Activated CD8-positive, alpha-beta T cell treated with anti-CD3 and anti-CD28 coated beads, Interleukin-2, amount 10 ng/mL, durations not matched to agents 7 days and 5 days (primary cell): ENCODE results near the gene GSN. TPM values are rescaled to one million over a fixed set of nuclear protein-coding genes. Genes with fewer than 3 reads are reported as not detected.

Source experiments
- ATAC-seq: fragments of 150-1000 bp; cut with Tn5 transposase; one replicate; pipeline ENCODE4 v1.10.0; 2021; ENCODE audit warnings: moderate library complexity
- CTCF ChIA-PET: fragments of 350-600 bp; sonication (Branson Sonifier 250); formaldehyde crosslinking; loops from one replicate; lab custom pipeline; 2021; ENCODE audit warnings: antibody characterized with exemption; lab: Charles Lee
- POLR2A ChIA-PET: fragments of 350-600 bp; sonication (Branson Sonifier 250); formaldehyde crosslinking; loops from one replicate; lab custom pipeline; 2021; ENCODE audit warnings: antibody characterized with exemption; lab: Charles Lee
- DNase-seq: peaks from one replicate; pipeline ENCODE4 v3.0.0-alpha.2; 2020
- H3K27ac Mint-ChIP-seq: one replicate; pipeline ENCODE4 v1.8.0; 2021; ENCODE audit warnings: mild to moderate bottlenecking, mixed read lengths
- H3K27me3 Mint-ChIP-seq: one replicate; pipeline ENCODE4 v1.8.0; 2021; ENCODE audit warnings: low read depth, mixed read lengths
- H3K36me3 Mint-ChIP-seq: one replicate; pipeline ENCODE4 v1.8.0; 2021; ENCODE audit warnings: low read depth, mixed read lengths
- H3K4me1 Mint-ChIP-seq: one replicate; pipeline ENCODE4 v1.8.0; 2021; ENCODE audit warnings: low read depth, mixed read lengths
- H3K4me3 Mint-ChIP-seq: one replicate; pipeline ENCODE4 v1.8.0; 2021; ENCODE audit warnings: mild to moderate bottlenecking, mixed read lengths
- H3K9me3 Mint-ChIP-seq: one replicate; pipeline ENCODE4 v1.8.0; 2022; ENCODE audit warnings: mixed read lengths; ENCODE audit not compliant: insufficient read depth
- total RNA-seq, 2 experiments: library from RNA; stranded (reverse); gene quantifications; one replicate each; pipeline ENCODE4 v1.2.3, GENCODE V29; 2021

The GSN gene
- total RNA-seq, 2 experiments from 2014 or later = 4.0 to 4.2 TPM

- CTCF ChIA-PET = interaction anchor here (4.4 to 5.3 kb wide), 2 partner anchors 11 to 54 kb away, joined by 28 to 30 read pairs; no protein-coding TSS in a partner anchor
- H3K36me3 Mint-ChIP-seq = no peaks in the 10 kb centered on the region
- H3K27ac Mint-ChIP-seq = no peak overlapping the region
- no peak for DNase-seq
- H3K4me1 Mint-ChIP-seq = peaks cover 26% of the 10 kb centered on the region
- peak overlapping the region; percentile 69 for H3K4me3 Mint-ChIP-seq
- H3K9me3 Mint-ChIP-seq = no peaks in the 10 kb centered on the region
- no peak for ATAC-seq
- peaks cover 16% of the 10 kb centered on the region for H3K27me3 Mint-ChIP-seq
- POLR2A ChIA-PET = interaction anchor here (0.6 to 1.1 kb wide), 2 partner anchors 12 to 102 kb away, joined by 3 read pairs; no protein-coding TSS in a partner anchor
Measured at GRCh38 chr9:121266906-121267650, 884 bp upstream of the GSN start.

- H3K4me1 Mint-ChIP-seq = peaks cover 29% of the 10 kb centered on the region
- POLR2A ChIA-PET = interaction anchor here (1.1 kb wide), 1 partner anchor 10 kb away, joined by 3 read pairs; no protein-coding TSS in a partner anchor
- peak overlapping the region; percentile 62 for H3K4me3 Mint-ChIP-seq
- DNase-seq = no peak
- peak; percentile 41 for ATAC-seq
- no peak overlapping the region for H3K27ac Mint-ChIP-seq
- peaks cover 16% of the 10 kb centered on the region for H3K27me3 Mint-ChIP-seq
- no peaks in the 10 kb centered on the region for H3K9me3 Mint-ChIP-seq
- CTCF ChIA-PET = interaction anchor here (1.3 to 5.3 kb wide), 4 partner anchors 9 to 117 kb away, joined by 4 to 30 read pairs (median 16); no protein-coding TSS in a partner anchor
- H3K36me3 Mint-ChIP-seq = no peaks in the 10 kb centered on the region
Measured at GRCh38 chr9:121268598-121268850, 562 bp downstream of the GSN start.

DNA sequence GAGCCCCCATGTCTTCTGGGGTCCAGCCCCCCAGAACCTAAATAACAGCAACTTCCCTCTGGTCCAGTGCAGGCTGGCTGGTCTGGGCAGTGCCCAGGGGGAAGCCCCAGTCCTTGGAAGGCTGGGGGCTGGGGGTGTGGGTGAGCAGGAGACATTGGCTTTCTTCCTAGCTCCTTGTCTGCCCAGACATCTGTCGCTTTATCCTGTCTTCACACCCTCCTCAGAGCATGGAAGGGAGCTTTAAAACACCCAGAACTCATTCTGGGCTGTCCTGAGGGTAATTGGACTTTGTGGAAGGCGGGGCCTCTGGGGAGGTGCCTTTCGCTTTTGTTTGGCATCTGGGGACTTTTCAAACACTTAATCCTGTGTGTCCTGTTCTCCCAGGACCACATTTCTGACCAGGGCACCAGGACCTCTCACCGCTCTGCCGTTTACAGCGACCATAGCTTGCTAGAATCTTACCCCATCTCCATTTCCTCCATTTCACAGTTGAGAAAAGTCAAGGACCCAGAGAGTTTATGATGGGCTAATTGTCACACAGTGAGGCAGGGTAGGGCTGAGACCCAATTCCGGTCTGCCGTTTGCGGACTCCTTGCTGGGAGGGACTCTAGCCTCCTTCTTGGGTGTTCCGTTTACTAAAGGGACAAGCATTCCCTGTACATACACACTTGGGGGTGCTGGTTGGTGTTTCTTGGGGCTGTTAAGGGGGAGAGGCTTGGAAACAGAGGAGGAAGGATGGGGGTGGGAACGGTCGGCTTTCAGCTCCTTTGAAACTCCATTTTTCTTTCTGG, 1.1 kb downstream of the GSN start:
- H3K4me1 Mint-ChIP-seq = peaks cover 29% of the 10 kb centered on the region
- no peak overlapping the region for H3K27ac Mint-ChIP-seq

DNA sequence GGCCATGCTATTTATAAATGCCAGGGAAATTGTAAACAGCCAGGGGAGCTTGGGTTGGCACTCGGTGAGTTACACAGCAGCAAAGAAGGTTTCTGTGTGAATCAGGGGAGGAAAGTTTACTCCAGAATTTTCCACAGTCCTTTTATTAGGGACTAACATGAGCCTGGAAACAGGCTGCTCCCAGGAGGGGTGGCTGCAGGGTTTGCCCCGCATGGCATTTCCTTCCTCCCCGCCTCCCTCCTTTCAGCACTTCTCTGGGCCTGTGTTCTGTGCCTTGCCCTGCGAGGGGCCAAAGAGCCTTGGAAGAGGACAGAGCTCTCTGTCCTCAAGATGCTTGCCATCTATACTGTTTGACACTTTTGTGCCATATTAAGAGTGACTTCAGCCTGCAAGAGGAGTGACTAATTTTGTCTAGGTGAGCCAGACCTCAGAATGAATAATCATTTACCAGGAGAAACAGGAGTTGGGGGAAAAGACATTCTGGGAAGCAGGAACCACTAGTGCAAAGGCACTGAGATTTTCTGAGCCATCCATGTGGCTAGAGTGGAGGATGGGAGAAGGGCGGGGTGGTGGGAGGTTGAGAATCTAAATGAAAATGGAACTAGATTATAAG, 1.8 kb downstream of the GSN start:
- CTCF ChIA-PET = interaction anchor here (2.4 to 5.3 kb wide), 3 partner anchors 8 to 56 kb away, joined by 5 to 30 read pairs (median 28); no protein-coding TSS in a partner anchor
- Mint-ChIP-seq H3K36me3 (no peaks in the 10 kb centered on the region), H3K27ac (no peak overlapping the region), H3K27me3 (peaks cover 16% of the 10 kb centered on the region), H3K9me3 (no peaks in the 10 kb centered on the region), H3K4me1 (peaks cover 29% of the 10 kb centered on the region), H3K4me3 (no peak overlapping the region)
- POLR2A ChIA-PET = no interaction called here
- ATAC-seq (no peak), DNase-seq (no peak)

More for the DNA sequence above, 1.1 kb downstream of the GSN start:
- peaks cover 16% of the 10 kb centered on the region for H3K27me3 Mint-ChIP-seq
- CTCF ChIA-PET = interaction anchor here (1.3 to 5.3 kb wide), 4 partner anchors 9 to 116 kb away, joined by 4 to 30 read pairs (median 16); no protein-coding TSS in a partner anchor
- H3K36me3 Mint-ChIP-seq = no peaks in the 10 kb centered on the region
- no peak for DNase-seq
- ATAC-seq = peak; percentile 3
- H3K4me3 Mint-ChIP-seq = peak overlapping the region; percentile 62
- POLR2A ChIA-PET = no interaction called here
- H3K9me3 Mint-ChIP-seq = no peaks in the 10 kb centered on the region

DNA sequence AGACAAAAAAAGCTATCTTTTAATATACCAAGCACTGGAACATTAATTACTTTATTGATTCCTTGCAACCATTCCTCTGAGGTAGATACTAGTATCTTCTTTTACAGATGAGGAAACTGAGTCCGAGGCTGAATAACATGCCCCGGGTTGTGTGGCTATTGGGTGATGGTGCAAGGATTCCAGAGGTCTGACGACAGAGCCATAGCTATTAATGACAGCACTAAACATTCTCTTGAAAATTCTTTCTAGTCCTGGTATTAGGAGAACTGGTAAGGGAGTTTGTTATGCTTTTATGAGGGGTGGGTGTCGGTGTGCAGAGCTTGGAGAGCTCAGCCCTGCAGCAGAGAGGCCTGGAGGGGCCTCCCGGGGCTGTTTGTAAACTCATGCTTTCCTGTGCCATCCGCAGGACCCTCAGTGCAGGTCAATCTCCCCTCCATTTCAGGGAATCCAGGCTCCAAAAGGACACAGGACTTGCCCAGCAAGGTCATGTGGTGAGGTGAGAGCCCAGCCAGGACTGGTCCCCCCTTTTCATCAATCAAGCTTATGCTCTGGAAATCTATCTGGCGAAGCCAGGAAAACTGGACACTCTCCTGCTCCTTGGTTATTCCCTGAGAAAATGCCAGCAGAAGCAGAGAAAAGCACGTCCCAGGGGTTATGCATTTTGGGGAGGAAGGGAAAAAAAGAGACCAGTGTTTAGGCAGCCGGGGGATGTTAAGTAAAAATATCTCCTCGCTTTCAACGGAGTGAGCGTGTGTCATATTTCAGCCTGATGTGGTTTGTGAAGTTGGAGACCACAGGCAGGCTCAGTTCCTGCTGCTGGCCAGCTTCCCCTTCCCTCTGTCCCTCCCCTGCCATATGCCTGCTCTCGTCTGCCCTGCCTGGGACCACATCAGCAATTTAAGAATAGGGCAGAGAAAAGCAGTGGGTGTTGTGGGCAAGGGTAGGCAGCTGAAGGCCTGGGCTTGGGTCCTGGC, 3.7 kb downstream of the GSN start:
- H3K4me1 Mint-ChIP-seq = peaks cover 29% of the 10 kb centered on the region
- DNase-seq (no peak), ATAC-seq (no peak)
- no peaks in the 10 kb centered on the region for H3K36me3 Mint-ChIP-seq
- H3K27ac Mint-ChIP-seq = no peak overlapping the region
- ChIA-PET CTCF (interaction anchor here (0.6 to 5.3 kb wide), 3 partner anchors 27 to 58 kb away, joined by 3 to 28 read pairs (median 5); no protein-coding TSS in a partner anchor), POLR2A (no interaction called here)
- H3K27me3 Mint-ChIP-seq = peaks cover 16% of the 10 kb centered on the region
- H3K9me3 Mint-ChIP-seq = no peaks in the 10 kb centered on the region
- H3K4me3 Mint-ChIP-seq = no peak overlapping the region

GRCh38 chr9:121272401-121272948, 4.5 kb downstream of the GSN start:
- Mint-ChIP-seq H3K9me3 (no peaks in the 10 kb centered on the region), H3K27me3 (peaks cover 16% of the 10 kb centered on the region), H3K4me1 (peaks cover 29% of the 10 kb centered on the region), H3K36me3 (no peaks in the 10 kb centered on the region), H3K4me3 (no peak overlapping the region), H3K27ac (no peak overlapping the region)
- no peak for ATAC-seq
- ChIA-PET CTCF (interaction anchor here (0.6 to 5.3 kb wide), 2 partner anchors 27 to 59 kb away, joined by 3 to 28 read pairs; no protein-coding TSS in a partner anchor), POLR2A (no interaction called here)
- no peak for DNase-seq

DNA sequence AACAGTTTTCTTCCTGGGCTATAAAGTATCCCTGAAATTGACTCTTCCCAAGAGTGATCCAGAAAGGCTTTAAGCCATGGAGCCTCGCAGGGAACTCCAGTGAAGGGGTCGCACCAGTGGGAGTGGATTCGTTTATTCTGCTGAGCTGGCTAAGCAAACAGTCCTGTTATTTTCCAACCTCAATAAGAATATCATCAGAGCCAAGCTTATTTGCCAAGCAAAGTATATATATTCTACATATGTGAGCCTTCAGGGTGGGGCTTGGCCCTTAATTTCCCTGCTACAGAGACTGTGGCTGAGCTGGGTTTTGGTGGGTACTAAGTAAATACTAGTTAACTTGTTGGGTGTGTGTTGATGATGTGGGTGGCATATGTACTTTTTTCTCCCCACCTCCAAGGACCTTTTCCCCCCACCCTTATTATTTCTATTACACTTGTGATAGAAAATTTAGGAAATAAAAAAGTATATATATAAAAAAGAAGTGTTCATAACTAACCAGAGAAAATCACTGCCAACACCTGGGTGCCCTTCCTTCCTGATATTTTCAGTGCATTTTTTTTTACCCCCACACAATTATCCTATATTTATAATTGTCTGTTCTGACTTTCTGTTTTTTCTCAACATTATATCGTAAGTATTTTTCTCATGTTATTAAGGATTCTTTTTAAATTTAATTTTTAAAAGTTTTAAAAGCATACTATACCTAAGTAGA, 5.3 kb downstream of the GSN start:
- no peak overlapping the region for H3K4me3 Mint-ChIP-seq
- peaks cover 16% of the 10 kb centered on the region for H3K27me3 Mint-ChIP-seq
- no peak for ATAC-seq
- peaks cover 29% of the 10 kb centered on the region for H3K4me1 Mint-ChIP-seq
- CTCF ChIA-PET = no interaction called here
- no peaks in the 10 kb centered on the region for H3K36me3 Mint-ChIP-seq
- no peaks in the 10 kb centered on the region for H3K9me3 Mint-ChIP-seq
- H3K27ac Mint-ChIP-seq = no peak overlapping the region
- DNase-seq = no peak
- POLR2A ChIA-PET = no interaction called here

- no peaks in the 10 kb centered on the region for H3K36me3 Mint-ChIP-seq
Measured at GRCh38 chr9:121274851-121275250, 6.9 kb downstream of the GSN start.

DNA sequence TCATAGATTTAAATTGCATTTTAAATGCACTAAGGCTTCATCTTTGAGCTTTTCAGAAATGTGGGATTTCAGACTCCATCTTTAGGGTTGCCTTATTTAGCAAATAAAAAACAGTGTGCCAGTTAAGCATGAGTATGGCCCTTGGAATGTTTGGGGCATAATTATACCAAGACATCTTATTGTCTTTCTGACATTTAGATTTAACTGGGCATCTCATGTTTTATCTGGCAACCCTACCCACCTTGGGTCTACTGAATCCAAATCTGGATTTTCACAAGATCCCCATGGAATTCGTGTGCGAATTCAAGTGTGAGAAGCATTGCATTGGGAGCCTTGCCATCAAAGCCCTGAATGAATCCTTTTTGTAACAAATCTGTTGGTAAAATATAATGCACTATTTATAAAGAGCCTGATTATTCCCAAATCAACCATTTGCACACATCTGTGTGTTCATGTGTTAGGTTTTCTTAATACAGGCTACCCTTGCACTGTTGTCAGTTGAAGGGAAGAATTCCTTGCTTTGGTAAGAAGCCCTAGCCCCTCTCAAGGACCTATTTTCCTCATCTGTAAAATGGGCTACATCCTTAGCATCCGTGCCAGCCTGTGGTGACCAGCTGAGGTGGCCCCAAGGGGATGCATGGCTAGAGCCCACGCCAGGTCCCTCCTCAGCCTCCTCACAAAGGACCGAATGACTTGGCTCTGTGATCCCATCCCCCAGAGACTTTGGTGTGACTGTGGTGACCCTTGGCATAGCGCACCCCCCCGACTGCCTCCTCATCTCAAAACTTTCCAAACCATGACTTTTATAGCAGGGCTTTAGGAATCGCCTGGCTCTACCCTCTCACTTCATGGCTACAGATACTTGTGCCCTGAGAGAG, 8.1 kb downstream of the GSN start:
- ATAC-seq (no peak), DNase-seq (no peak)
- H3K9me3 Mint-ChIP-seq = no peaks in the 10 kb centered on the region
- H3K27me3 Mint-ChIP-seq = no peaks in the 10 kb centered on the region
- no peak overlapping the region for H3K4me3 Mint-ChIP-seq
- H3K4me1 Mint-ChIP-seq = peaks cover 14% of the 10 kb centered on the region
- no peaks in the 10 kb centered on the region for H3K36me3 Mint-ChIP-seq
- ChIA-PET POLR2A (no interaction called here), CTCF (interaction anchor here (0.9 to 1.2 kb wide), 3 partner anchors 11 to 62 kb away, joined by 3 to 4 read pairs (median 4); no protein-coding TSS in a partner anchor)
- no peak overlapping the region for H3K27ac Mint-ChIP-seq

More at GRCh38 chr9:121274851-121275250, 6.9 kb downstream of the GSN start:
- ATAC-seq (no peak), DNase-seq (no peak)
- peaks cover 4% of the 10 kb centered on the region for H3K27me3 Mint-ChIP-seq
- peaks cover 19% of the 10 kb centered on the region for H3K4me1 Mint-ChIP-seq
- ChIA-PET CTCF (interaction anchor here (0.8 to 1.2 kb wide), 5 partner anchors 10 to 261 kb away, joined by 3 to 4 read pairs (median 3); no protein-coding TSS in a partner anchor), POLR2A (no interaction called here)
- no peak overlapping the region for H3K4me3 Mint-ChIP-seq
- no peaks in the 10 kb centered on the region for H3K9me3 Mint-ChIP-seq
- no peak overlapping the region for H3K27ac Mint-ChIP-seq
